Effector memory CD4-positive, alpha-beta T cell (primary cell): Measurements from ENCODE around the gene LAD1.

ENCODE experiments used
- DNase-seq, 3 donors: peaks; one replicate each; pipeline ENCODE4 v3.0.0-alpha.2; 2020
- H3K27ac ChIP-seq: 2 replicates; pipeline ENCODE4 v1.7.0; 2013; ENCODE audit warnings: mild to moderate bottlenecking, low read length, moderate library complexity; ENCODE audit not compliant: insufficient read depth, poor library complexity, severe bottlenecking
- H3K27me3 ChIP-seq: replicated peaks from 2 replicates; pipeline ENCODE4 v1.7.0; 2013; ENCODE audit warnings: mild to moderate bottlenecking, low read length; ENCODE audit not compliant: insufficient read depth, control insufficient read depth, poor library complexity, severe bottlenecking
- H3K36me3 ChIP-seq: 2 replicates; pipeline ENCODE4 v1.7.0; 2013; ENCODE audit warnings: mild to moderate bottlenecking, low read length, moderate library complexity; ENCODE audit not compliant: control insufficient read depth, insufficient read depth
- H3K4me1 ChIP-seq: 2 replicates; pipeline ENCODE4 v1.7.0; 2013; ENCODE audit warnings: low read length, mild to moderate bottlenecking; ENCODE audit not compliant: control insufficient read depth, insufficient read depth, poor library complexity, severe bottlenecking
- H3K4me3 ChIP-seq: 2 replicates; pipeline ENCODE4 v1.7.0; 2013; ENCODE audit warnings: low read length, low read depth, mild to moderate bottlenecking; ENCODE audit not compliant: insufficient read depth, poor library complexity, severe bottlenecking
- H3K9me3 ChIP-seq: 2 replicates; pipeline ENCODE4 v1.7.0; 2013; ENCODE audit warnings: mild to moderate bottlenecking, low read length, moderate library complexity; ENCODE audit not compliant: control insufficient read depth

Gene LAD1

GRCh38 chr1:201353186-201353940 is 45.8 kb downstream of the LAD1 start:
- no peak overlapping the region for H3K27ac ChIP-seq
- H3K4me3 ChIP-seq: no peak overlapping the region
- no peaks in the 10 kb centered on the region for H3K36me3 ChIP-seq
- DNase-seq: no peak
- H3K27me3 ChIP-seq: no peaks in the 10 kb centered on the region
- H3K4me1 ChIP-seq: no peaks in the 10 kb centered on the region
- no peaks in the 10 kb centered on the region for H3K9me3 ChIP-seq

DNA sequence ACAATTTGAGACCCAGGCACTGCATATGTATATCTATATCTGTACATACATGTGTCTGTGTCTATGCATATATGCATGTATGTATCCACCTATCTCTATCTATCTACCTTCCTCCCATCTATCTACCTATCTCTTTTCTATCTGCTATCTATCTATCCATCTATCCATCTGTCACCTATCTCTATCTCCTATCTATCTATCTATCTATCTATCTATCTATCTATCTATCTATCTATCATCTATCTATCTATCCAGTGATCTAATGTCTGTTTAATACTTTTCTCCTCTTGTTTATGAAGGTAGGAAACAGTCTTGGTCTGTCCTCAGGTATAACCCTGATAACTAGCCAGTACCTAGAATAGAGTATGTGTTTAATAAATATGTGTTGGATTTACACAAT is 47.5 kb downstream of the LAD1 start:
- Histone ChIP-seq H3K4me1 (no peaks in the 10 kb centered on the region), H3K4me3 (no peak overlapping the region), H3K27ac (no peak overlapping the region), H3K27me3 (no peaks in the 10 kb centered on the region), H3K9me3 (no peaks in the 10 kb centered on the region), H3K36me3 (no peaks in the 10 kb centered on the region)
- no peak for DNase-seq

DNA sequence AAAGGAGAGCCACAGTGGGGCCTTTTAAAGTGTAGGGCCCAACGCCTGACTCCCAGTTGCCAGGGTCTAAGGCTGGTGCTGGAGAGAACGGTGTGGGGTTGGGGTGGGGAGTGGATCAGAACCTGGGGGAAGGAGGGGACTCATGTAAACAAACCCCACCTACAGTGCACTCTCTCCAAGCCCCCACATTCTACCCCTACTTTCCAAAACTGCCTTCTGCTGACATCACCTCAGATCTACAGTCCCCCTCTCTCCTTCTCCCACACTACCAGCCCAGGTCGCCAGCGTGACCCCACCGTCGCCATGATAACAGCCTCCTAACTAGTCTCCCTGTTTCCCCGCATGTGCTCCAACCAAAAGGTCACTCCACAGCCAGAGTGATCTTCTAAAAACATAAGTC is 48.2 kb downstream of the LAD1 start:
- Histone ChIP-seq H3K27ac (no peak overlapping the region), H3K36me3 (no peaks in the 10 kb centered on the region), H3K4me1 (no peaks in the 10 kb centered on the region), H3K4me3 (no peak overlapping the region), H3K9me3 (no peaks in the 10 kb centered on the region), H3K27me3 (no peaks in the 10 kb centered on the region)
- DNase-seq: no peak

- Histone ChIP-seq H3K4me3 (no peak overlapping the region), H3K27ac (no peak overlapping the region), H3K9me3 (no peaks in the 10 kb centered on the region), H3K27me3 (no peaks in the 10 kb centered on the region), H3K4me1 (no peaks in the 10 kb centered on the region), H3K36me3 (no peaks in the 10 kb centered on the region)
- no peak for DNase-seq
Measured at GRCh38 chr1:201350361-201350725, 48.8 kb downstream of the LAD1 start.

DNA sequence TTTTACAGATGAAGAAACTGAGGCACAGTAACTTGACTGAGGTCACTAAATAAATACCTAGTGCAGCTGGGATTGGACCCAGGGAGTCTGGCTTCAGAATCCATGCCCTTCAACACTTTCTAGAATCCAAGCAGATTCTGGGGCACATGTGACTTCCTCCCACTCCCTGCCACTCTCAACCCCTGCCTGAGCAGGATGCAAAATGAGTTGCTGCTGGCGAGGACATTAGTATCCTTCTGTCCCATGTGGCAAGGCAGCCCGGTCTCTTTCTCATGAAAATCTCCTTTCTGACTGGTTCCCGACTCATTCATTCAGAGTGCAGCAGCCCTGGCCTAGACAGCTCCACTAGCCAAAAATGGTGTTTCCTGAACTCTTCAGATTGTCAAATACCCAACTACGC is 50.0 kb downstream of the LAD1 start:
- Histone ChIP-seq H3K36me3 (no peaks in the 10 kb centered on the region), H3K4me3 (no peak overlapping the region), H3K9me3 (no peaks in the 10 kb centered on the region), H3K27ac (no peak overlapping the region), H3K4me1 (no peaks in the 10 kb centered on the region), H3K27me3 (no peaks in the 10 kb centered on the region)
- DNase-seq: no peak

- no peak overlapping the region for H3K27ac ChIP-seq
- DNase-seq: no peak
- no peaks in the 10 kb centered on the region for H3K36me3 ChIP-seq
- H3K27me3 ChIP-seq: no peaks in the 10 kb centered on the region
- no peaks in the 10 kb centered on the region for H3K4me1 ChIP-seq
- no peaks in the 10 kb centered on the region for H3K9me3 ChIP-seq
- H3K4me3 ChIP-seq: no peak overlapping the region
Measured at GRCh38 chr1:201348211-201348566, 50.9 kb downstream of the LAD1 start.

DNA sequence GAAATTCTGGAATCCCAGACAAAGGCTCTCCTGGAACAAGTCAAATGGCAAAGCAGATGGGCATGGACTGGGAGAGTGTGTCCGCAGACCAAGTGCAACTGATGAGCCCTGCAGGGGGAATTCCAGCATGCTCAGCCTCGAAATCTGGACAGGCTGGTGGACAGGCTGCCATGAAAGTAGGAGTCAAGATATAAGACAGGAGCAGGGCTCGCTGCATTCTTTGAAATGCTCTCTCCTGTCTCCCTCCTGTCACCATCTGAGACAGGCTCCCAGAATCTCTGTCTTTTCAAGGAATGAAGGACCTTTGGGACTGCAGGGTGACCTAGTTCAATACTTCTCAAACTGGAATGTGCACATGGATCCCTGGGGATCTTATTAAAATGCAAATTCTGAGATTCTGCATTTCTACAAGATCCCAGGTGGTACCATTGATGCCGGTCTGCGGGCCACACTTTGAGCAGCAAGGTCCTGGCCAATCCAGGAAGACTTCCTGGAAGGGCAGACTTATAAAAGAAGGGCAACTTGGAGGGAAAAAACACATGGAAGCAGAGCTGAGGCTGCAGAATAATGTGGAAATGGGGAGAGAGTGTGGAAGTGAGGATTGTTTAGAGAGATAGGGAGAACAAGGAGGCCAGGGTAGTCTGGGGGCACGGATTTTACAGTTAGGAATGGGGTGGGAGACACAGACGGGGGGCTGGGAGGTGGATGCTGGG is 51.5 kb downstream of the LAD1 start:
- no peaks in the 10 kb centered on the region for H3K27me3 ChIP-seq
- H3K36me3 ChIP-seq: no peaks in the 10 kb centered on the region
- H3K9me3 ChIP-seq: no peaks in the 10 kb centered on the region
- no peak overlapping the region for H3K27ac ChIP-seq
- no peaks in the 10 kb centered on the region for H3K4me1 ChIP-seq
- no peak for DNase-seq
- no peak overlapping the region for H3K4me3 ChIP-seq

GRCh38 chr1:201346987-201347386 is 52.1 kb downstream of the LAD1 start:
- no peaks in the 10 kb centered on the region for H3K27me3 ChIP-seq
- no peaks in the 10 kb centered on the region for H3K36me3 ChIP-seq
- H3K4me1 ChIP-seq: no peaks in the 10 kb centered on the region
- no peak overlapping the region for H3K4me3 ChIP-seq
- H3K27ac ChIP-seq: no peak overlapping the region
- no peaks in the 10 kb centered on the region for H3K9me3 ChIP-seq
- DNase-seq: no peak

GRCh38 chr1:201346337-201346939 is 52.7 kb downstream of the LAD1 start:
- no peak for DNase-seq
- no peaks in the 10 kb centered on the region for H3K36me3 ChIP-seq
- H3K4me3 ChIP-seq: no peak overlapping the region
- no peak overlapping the region for H3K27ac ChIP-seq
- no peaks in the 10 kb centered on the region for H3K27me3 ChIP-seq
- H3K4me1 ChIP-seq: no peaks in the 10 kb centered on the region
- no peaks in the 10 kb centered on the region for H3K9me3 ChIP-seq

GRCh38 chr1:201345081-201345355 is 54.1 kb downstream of the LAD1 start:
- H3K27ac ChIP-seq: no peak overlapping the region
- no peaks in the 10 kb centered on the region for H3K9me3 ChIP-seq
- H3K4me1 ChIP-seq: no peaks in the 10 kb centered on the region
- no peaks in the 10 kb centered on the region for H3K36me3 ChIP-seq
- H3K27me3 ChIP-seq: no peaks in the 10 kb centered on the region
- H3K4me3 ChIP-seq: no peak overlapping the region
- no peak for DNase-seq
